ENCODE results near the gene IRS1. TPM values are rescaled to one million over a fixed set of nuclear protein-coding genes. Genes with fewer than 3 reads are reported as not detected.
A peak's percentile ranks its signal among the peaks of the same experiment; 100 is the strongest.

The IRS1 gene
- total and polyA plus RNA-seq, 7 donors: 2.3 to 29.1 (median 18.5) TPM

- Histone ChIP-seq H3K27ac (peak overlapping the region in 1 of 4 donors; percentile 11), H3K4me1 (no peaks in the 10 kb centered on the region), H3K27me3 (no peaks in the 10 kb centered on the region), H3K9me3 (no peaks in the 10 kb centered on the region), H3K36me3 (peaks cover 0 to 12% (median 2%) of the 10 kb centered on the region in 4 donors), H3K4me3 (no peak overlapping the region)
- no peak for TF ChIP-seq CTCF (IDR thresholded peaks at IDR 0.05)
- no peak for TF ChIP-seq POLR2A (IDR thresholded peaks at IDR 0.05)
- peak in 1 of 4 donors; percentile 19 for TF ChIP-seq POLR2AphosphoS5 (IDR thresholded peaks at IDR 0.05)
- no peak for TF ChIP-seq EP300 (IDR thresholded peaks at IDR 0.05)
- no peak for DNase-seq
- intact Hi-C loops (cut with DNase I): no loop called here
- 93 to 96% methylated on average over 4 of the region's 4 CpGs for WGBS, 2 donors
Measured at GRCh38 chr2:226732478-226733188, 67.0 kb downstream of the IRS1 start.

GRCh38 chr2:226730481-226730880 lies 69.1 kb downstream of the IRS1 start:
- TF ChIP-seq EP300 (IDR thresholded peaks at IDR 0.05) (no peak), POLR2AphosphoS5 (IDR thresholded peaks at IDR 0.05) (peak in 2 of 4 donors; percentile 6 to 9)

GRCh38 chr2:226728996-226729395 lies 70.6 kb downstream of the IRS1 start:
- TF ChIP-seq POLR2AphosphoS5 (IDR thresholded peaks at IDR 0.05) (no peak), CTCF (IDR thresholded peaks at IDR 0.05) (no peak), EP300 (IDR thresholded peaks at IDR 0.05) (no peak), POLR2A (IDR thresholded peaks at IDR 0.05) (no peak)
- Histone ChIP-seq H3K4me3 (no peak overlapping the region), H3K27me3 (no peaks in the 10 kb centered on the region), H3K36me3 (no peaks in the 10 kb centered on the region), H3K4me1 (peaks cover 0 to 23% (median 20%) of the 10 kb centered on the region in 4 donors), H3K9me3 (no peaks in the 10 kb centered on the region), H3K27ac (no peak overlapping the region)
- no peak for DNase-seq
- WGBS, 2 donors: 89 to 96% methylated on average over 1 of the region's 1 CpG
- intact Hi-C loops (cut with DNase I): loop anchor here (5.0 kb wide), 1 partner anchor 97 kb away; no protein-coding TSS in a partner anchor

More at GRCh38 chr2:226730481-226730880, 69.1 kb downstream of the IRS1 start:
- Histone ChIP-seq H3K4me3 (no peak overlapping the region), H3K36me3 (peaks cover 0 to 4% (median under 1%) of the 10 kb centered on the region in 4 donors), H3K4me1 (peaks cover 0 to 15% (median 10%) of the 10 kb centered on the region in 4 donors), H3K9me3 (no peaks in the 10 kb centered on the region), H3K27me3 (no peaks in the 10 kb centered on the region), H3K27ac (peak overlapping the region in 1 of 4 donors; percentile 6)
- DNase-seq: no peak
- intact Hi-C loops (cut with DNase I): no loop called here
- WGBS, 2 donors: 83 to 87% methylated on average over 4 of the region's 4 CpGs

GRCh38 chr2:226727251-226727650 lies 72.4 kb downstream of the IRS1 start:
- no peak for DNase-seq
- Histone ChIP-seq H3K4me3 (no peak overlapping the region), H3K27ac (no peak overlapping the region), H3K4me1 (peaks cover 0 to 32% (median 21%) of the 10 kb centered on the region in 4 donors), H3K27me3 (no peaks in the 10 kb centered on the region), H3K9me3 (no peaks in the 10 kb centered on the region), H3K36me3 (no peaks in the 10 kb centered on the region)
- TF ChIP-seq EP300 (IDR thresholded peaks at IDR 0.05): no peak
- TF ChIP-seq POLR2A (IDR thresholded peaks at IDR 0.05): no peak
- no peak for TF ChIP-seq POLR2AphosphoS5 (IDR thresholded peaks at IDR 0.05)
- no peak for TF ChIP-seq CTCF (IDR thresholded peaks at IDR 0.05)
- intact Hi-C loops (cut with DNase I): loop anchor here (5.0 kb wide), 1 partner anchor 95 kb away; no protein-coding TSS in a partner anchor
- 35 to 47% methylated on average over 1 of the region's 1 CpG for WGBS, 2 donors

- TF ChIP-seq POLR2AphosphoS5 (IDR thresholded peaks at IDR 0.05) (no peak), POLR2A (IDR thresholded peaks at IDR 0.05) (no peak), CTCF (IDR thresholded peaks at IDR 0.05) (no peak), EP300 (IDR thresholded peaks at IDR 0.05) (no peak)
- Histone ChIP-seq H3K9me3 (no peaks in the 10 kb centered on the region), H3K27ac (peak overlapping the region in 2 of 4 donors; percentile 57 to 59), H3K4me3 (peak overlapping the region in 1 of 4 donors; percentile 14), H3K27me3 (no peaks in the 10 kb centered on the region), H3K4me1 (peaks cover 0 to 32% (median 22%) of the 10 kb centered on the region in 4 donors), H3K36me3 (no peaks in the 10 kb centered on the region)
- intact Hi-C loops (cut with DNase I): loop anchor here (5.0 kb wide), 1 partner anchor 94 kb away; no protein-coding TSS in a partner anchor
- no peak for DNase-seq
- WGBS, 2 donors: 85 to 86% methylated on average over 2 of the region's 2 CpGs
Measured at GRCh38 chr2:226726546-226726945, 73.1 kb downstream of the IRS1 start.
